GM12878 (cell line): ENCODE measurements around the gene SERPINB6.

Source experiments
- CEBPB ChIP-seq, 2 experiments: fragments of 150-350 bp in 1 of 2; IDR thresholded peaks; 2 replicates each; pipeline ENCODE4 v1.6.1; 2012 to 2014; ENCODE audit warnings: low read depth in 2 of 2, low read length in 2 of 2, borderline replicate concordance in 1 of 2, inconsistent platforms in 1 of 2
- CEBPZ ChIP-seq: fragments of 150-350 bp; IDR thresholded peaks from 2 replicates; pipeline ENCODE4 v1.6.1; 2016; ENCODE audit warnings: low read depth, low read length
- POLR2AphosphoS5 ChIP-seq: IDR thresholded peaks from 2 replicates; pipeline ENCODE4 v1.6.1; 2011; ENCODE audit warnings: mild to moderate bottlenecking, low read length, inconsistent platforms
- SIN3A ChIP-seq: IDR thresholded peaks from 2 replicates; pipeline ENCODE4 v1.6.1; 2012; ENCODE audit warnings: low read depth, low read length, improper control_type of control experiment
- SP1 ChIP-seq: IDR thresholded peaks from one replicate; pipeline ENCODE4 v1.6.1; 2011; ENCODE audit warnings: low read depth, low read length
- TF ChIP-seq, protein P1 (sequence below): fragments of 450-650 bp; formaldehyde crosslinking; IDR thresholded peaks from 2 replicates; pipeline ENCODE4 v1.5.0; 2022; ENCODE audit warnings: mild to moderate bottlenecking, missing genetic modification characterization

DNA sequence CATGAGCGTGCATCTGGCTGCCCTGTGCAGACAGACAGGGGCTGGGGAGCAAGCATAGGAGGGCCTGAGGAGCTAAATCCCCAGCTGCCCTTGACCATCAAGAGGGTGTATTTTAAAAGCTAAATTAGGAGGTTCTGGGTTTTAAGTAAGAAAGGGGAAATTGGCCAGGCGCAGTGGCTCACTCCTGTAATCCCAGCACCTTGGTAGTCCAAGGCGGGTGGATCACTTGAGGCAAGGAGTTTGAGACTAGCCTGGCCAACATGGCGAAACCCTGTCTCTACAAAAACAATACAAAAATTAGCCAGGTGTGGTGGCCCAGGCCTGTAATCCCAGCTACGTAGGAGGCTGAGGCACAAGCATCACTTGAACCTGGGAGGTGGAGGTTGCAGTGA lies 27.8 kb downstream of the SERPINB6 start:
- TF ChIP-seq SP1 = no peak
- TF ChIP-seq, protein P1, sequence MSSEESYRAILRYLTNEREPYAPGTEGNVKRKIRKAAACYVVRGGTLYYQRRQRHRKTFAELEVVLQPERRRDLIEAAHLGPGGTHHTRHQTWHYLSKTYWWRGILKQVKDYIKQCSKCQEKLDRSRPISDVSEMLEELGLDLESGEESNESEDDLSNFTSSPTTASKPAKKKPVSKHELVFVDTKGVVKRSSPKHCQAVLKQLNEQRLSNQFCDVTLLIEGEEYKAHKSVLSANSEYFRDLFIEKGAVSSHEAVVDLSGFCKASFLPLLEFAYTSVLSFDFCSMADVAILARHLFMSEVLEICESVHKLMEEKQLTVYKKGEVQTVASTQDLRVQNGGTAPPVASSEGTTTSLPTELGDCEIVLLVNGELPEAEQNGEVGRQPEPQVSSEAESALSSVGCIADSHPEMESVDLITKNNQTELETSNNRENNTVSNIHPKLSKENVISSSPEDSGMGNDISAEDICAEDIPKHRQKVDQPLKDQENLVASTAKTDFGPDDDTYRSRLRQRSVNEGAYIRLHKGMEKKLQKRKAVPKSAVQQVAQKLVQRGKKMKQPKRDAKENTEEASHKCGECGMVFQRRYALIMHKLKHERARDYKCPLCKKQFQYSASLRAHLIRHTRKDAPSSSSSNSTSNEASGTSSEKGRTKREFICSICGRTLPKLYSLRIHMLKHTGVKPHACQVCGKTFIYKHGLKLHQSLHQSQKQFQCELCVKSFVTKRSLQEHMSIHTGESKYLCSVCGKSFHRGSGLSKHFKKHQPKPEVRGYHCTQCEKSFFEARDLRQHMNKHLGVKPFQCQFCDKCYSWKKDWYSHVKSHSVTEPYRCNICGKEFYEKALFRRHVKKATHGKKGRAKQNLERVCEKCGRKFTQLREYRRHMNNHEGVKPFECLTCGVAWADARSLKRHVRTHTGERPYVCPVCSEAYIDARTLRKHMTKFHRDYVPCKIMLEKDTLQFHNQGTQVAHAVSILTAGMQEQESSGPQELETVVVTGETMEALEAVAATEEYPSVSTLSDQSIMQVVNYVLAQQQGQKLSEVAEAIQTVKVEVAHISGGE (CRISPR knock-in tag) = no peak
- no peak for TF ChIP-seq CEBPB (IDR thresholded peaks at IDR 0.05; ENCODE audit: borderline replicate concordance in 1 of 2, low read depth in 2 of 2, low read length in 2 of 2)
- no peak for TF ChIP-seq POLR2AphosphoS5
- no peak for TF ChIP-seq CEBPZ
- TF ChIP-seq SIN3A = no peak
